H1 (cell line): ENCODE data around the gene NDNF. TPM values are rescaled to one million over a fixed set of nuclear protein-coding genes. Genes with fewer than 3 reads are reported as not detected.
A peak's percentile ranks its signal among the peaks of the same experiment; 100 is the strongest.

Experiments
- CTCF ChIA-PET: fragments of 300-600 bp; sonication (Branson Sonifier 250); formaldehyde crosslinking; loops from one replicate; lab custom pipeline; 2021; ENCODE audit not compliant: partially characterized antibody; lab: Charles Lee
- POLR2A ChIA-PET: fragments of 300-600 bp; sonication (Branson Sonifier 250); formaldehyde crosslinking; loops from one replicate; lab custom pipeline; 2021; ENCODE audit warnings: inconsistent platforms; ENCODE audit not compliant: partially characterized antibody; lab: Charles Lee
- DNase-seq, 2 experiments: peaks; one replicate each; pipeline versions ENCODE4 v3.0.0 to v3.0.0-alpha.2; 2010 to 2022; ENCODE audit warnings: low spot score in 2 of 2, low read depth in 1 of 2, mixed read lengths in 1 of 2
- FAIRE-seq: peaks from 2 replicates; lab custom pipeline; 2011; peaks lifted over from hg19 to GRCh38; lab: Jason Lieb, UNC
- H2AFZ ChIP-seq: 2 replicates; pipeline ENCODE4 v1.8.1; 2012; ENCODE audit warnings: low read length, inconsistent platforms
- H2AK5ac ChIP-seq: 2 replicates; pipeline ENCODE4 v1.6.1; 2013; ENCODE audit warnings: low read depth, low read length
- H2BK120ac ChIP-seq: replicated peaks from 2 replicates; pipeline ENCODE3; 2013; ENCODE audit warnings: low read depth, low read length, inconsistent platforms
- H2BK12ac ChIP-seq: 2 replicates; pipeline ENCODE4 v1.6.1; 2013; ENCODE audit warnings: low read depth, low read length
- H2BK15ac ChIP-seq: 2 replicates; pipeline ENCODE4 v1.6.1; 2013; ENCODE audit warnings: low read length
- H2BK20ac ChIP-seq: 2 replicates; pipeline ENCODE4 v1.6.1; 2013; ENCODE audit warnings: low read length
- H2BK5ac ChIP-seq: 2 replicates; pipeline ENCODE4 v1.6.1; 2013; ENCODE audit warnings: low read depth, low read length
- H3K14ac ChIP-seq: 2 replicates; pipeline ENCODE4 v1.6.1; 2013; ENCODE audit warnings: inconsistent platforms; ENCODE audit not compliant: insufficient read length
- H3K18ac ChIP-seq: 2 replicates; pipeline ENCODE4 v1.6.1; 2013; ENCODE audit warnings: low read length; ENCODE audit errors: extremely low read depth
- H3K23ac ChIP-seq: 2 replicates; pipeline ENCODE4 v1.6.1; 2013; ENCODE audit warnings: inconsistent platforms; ENCODE audit not compliant: insufficient read length
- H3K23me2 ChIP-seq: 2 replicates; pipeline ENCODE4 v1.6.1; 2013; ENCODE audit warnings: low read depth, low read length
- H3K27ac ChIP-seq: 2 replicates; pipeline ENCODE4 v1.6.1; 2011; ENCODE audit warnings: low read depth, low read length, inconsistent platforms
- H3K27me3 ChIP-seq, 4 experiments: replicated peaks in 1 of 4; 1 replicate in 1 of 4; 2 replicates in 3 of 4; pipeline versions ENCODE4 v1.6.1 to v1.8.1; 2011 to 2013; ENCODE audit warnings: low read length in 3 of 4, mild to moderate bottlenecking in 3 of 4, inconsistent platforms in 2 of 4, mixed read lengths in 2 of 4, moderate library complexity in 1 of 4; ENCODE audit not compliant: control insufficient read depth in 3 of 4, insufficient read depth in 3 of 4; ENCODE audit errors: extremely low read depth in 1 of 4
- H3K36me3 ChIP-seq, 4 experiments: 2 replicates each; pipeline versions ENCODE4 v1.6.1 to v1.8.1; 2011 to 2013; ENCODE audit warnings: mild to moderate bottlenecking in 4 of 4, low read length in 3 of 4, moderate library complexity in 2 of 4, control low read depth in 1 of 4, inconsistent platforms in 1 of 4; ENCODE audit not compliant: insufficient read depth in 4 of 4, control insufficient read depth in 2 of 4
- H3K4ac ChIP-seq: replicated peaks from 2 replicates; pipeline ENCODE3; 2013; ENCODE audit warnings: low read length, low read depth, mixed read lengths, inconsistent platforms; ENCODE audit not compliant: insufficient read length
- H3K4me1 ChIP-seq, 4 experiments: replicated peaks in 1 of 4; 1 replicate in 1 of 4; 2 replicates in 3 of 4; pipeline versions ENCODE4 v1.6.1 to v1.8.1; 2011 to 2013; ENCODE audit warnings: low read length in 3 of 4, inconsistent platforms in 2 of 4, mixed read lengths in 1 of 4; ENCODE audit not compliant: insufficient read depth in 4 of 4, control insufficient read depth in 3 of 4
- H3K4me2 ChIP-seq, 2 experiments: 2 replicates each; pipeline versions ENCODE4 v1.6.1 to v1.8.1; 2011 to 2013; ENCODE audit warnings: low read depth in 2 of 2, low read length in 2 of 2, control low read depth in 1 of 2, inconsistent platforms in 1 of 2, mild to moderate bottlenecking in 1 of 2; ENCODE audit not compliant: insufficient read depth in 1 of 2
- H3K4me3 ChIP-seq, 4 experiments: fragments of 200-600, 300-600 bp in 1 of 4; sonication (generic), shearing (Covaris generic), sonication (Bioruptor Twin) in 1 of 4; 2 replicates each; pipeline versions ENCODE4 v1.5.1 to v1.8.1; 2011 to 2016; ENCODE audit warnings: low read length in 4 of 4, low read depth in 3 of 4, control low read depth in 2 of 4, inconsistent platforms in 2 of 4, mild to moderate bottlenecking in 2 of 4, mixed read lengths in 1 of 4, moderate library complexity in 1 of 4; ENCODE audit not compliant: insufficient read depth in 2 of 4; ENCODE audit errors: extremely low read depth in 1 of 4
- H3K56ac ChIP-seq: replicated peaks from 2 replicates; pipeline ENCODE3; 2013; ENCODE audit warnings: low read depth, mild to moderate bottlenecking, mixed read lengths, low read length, inconsistent platforms; ENCODE audit not compliant: insufficient read length
- H3K79me1 ChIP-seq: 2 replicates; pipeline ENCODE4 v1.6.1; 2013; ENCODE audit warnings: low read depth, low read length, control low read depth
- H3K79me2 ChIP-seq, 2 experiments: 2 replicates each; pipeline versions ENCODE4 v1.6.1 to v1.8.1; 2012 to 2013; ENCODE audit warnings: low read length in 2 of 2, mild to moderate bottlenecking in 2 of 2, inconsistent platforms in 1 of 2; ENCODE audit not compliant: insufficient read depth in 2 of 2, control insufficient read depth in 1 of 2
- H3K9ac ChIP-seq, 4 experiments: replicated peaks in 1 of 4; 1 replicate in 1 of 4; 2 replicates in 3 of 4; pipeline versions ENCODE4 v1.6.1 to v1.8.1; 2011 to 2013; ENCODE audit warnings: low read depth in 3 of 4, low read length in 3 of 4, control low read depth in 2 of 4, mild to moderate bottlenecking in 2 of 4, moderate library complexity in 2 of 4, inconsistent platforms in 1 of 4; ENCODE audit errors: extremely low read depth in 1 of 4
- H3K9me3 ChIP-seq, 2 experiments: 2 replicates each; pipeline versions ENCODE4 v1.6.1 to v1.8.1; 2012 to 2013; ENCODE audit warnings: mild to moderate bottlenecking in 2 of 2, moderate library complexity in 2 of 2, control low read depth in 1 of 2, inconsistent platforms in 1 of 2, low read depth in 1 of 2, low read length in 1 of 2, mixed read lengths in 1 of 2; ENCODE audit not compliant: insufficient read depth in 2 of 2
- H4K20me1 ChIP-seq, 2 experiments: replicated peaks in 1 of 2; 2 replicates each; pipeline versions ENCODE3 to v1.8.1; 2011 to 2013; ENCODE audit warnings: inconsistent platforms in 2 of 2, low read length in 2 of 2, mild to moderate bottlenecking in 1 of 2; ENCODE audit not compliant: insufficient read depth in 2 of 2, control insufficient read depth in 1 of 2
- H4K5ac ChIP-seq: 2 replicates; pipeline ENCODE4 v1.6.1; 2013; ENCODE audit warnings: low read length, low read depth, mixed read lengths, inconsistent platforms; ENCODE audit not compliant: insufficient read length
- H4K8ac ChIP-seq: 2 replicates; pipeline ENCODE4 v1.8.0; 2013; ENCODE audit warnings: mild to moderate bottlenecking, moderate library complexity, low read length, inconsistent platforms; ENCODE audit not compliant: insufficient read depth; ENCODE audit errors: extremely low read depth
- H4K91ac ChIP-seq: replicated peaks from 2 replicates; pipeline ENCODE3; 2013; ENCODE audit warnings: low read length, mixed read lengths, inconsistent platforms; ENCODE audit not compliant: insufficient read length
- KDM4A ChIP-seq: IDR thresholded peaks from one replicate; pipeline ENCODE4 v1.7.1; 2012; ENCODE audit warnings: low read depth, mild to moderate bottlenecking, moderate library complexity, low read length, inconsistent platforms; ENCODE audit not compliant: severe bottlenecking
- PHF8 ChIP-seq: fragments of 200-600 bp; sonication (generic); conservative IDR thresholded peaks from 2 replicates; pipeline ENCODE4 v1.7.1; 2012; ENCODE audit warnings: low read depth, mild to moderate bottlenecking, inconsistent platforms, low read length, moderate library complexity
- USF2 ChIP-seq: IDR thresholded peaks from 2 replicates; pipeline ENCODE4 v1.6.1; 2011; ENCODE audit warnings: low read length, improper control_type of control experiment
- WGBS, 2 experiments: shearing (Covaris generic) in 1 of 2; methylation state at CpG; one replicate each; pipeline versions ENCODE4 v1.1.6 to v1.1.7; 2013 to 2015; ENCODE audit warnings: low lambda C conversion rate in 2 of 2, mixed read lengths in 2 of 2, inconsistent platforms in 1 of 2, low coverage in 1 of 2, missing lambda C conversion rate in 1 of 2; ENCODE audit not compliant: insufficient replicate concordance in 2 of 2, insufficient coverage in 1 of 2, insufficient read length in 1 of 2; ENCODE audit errors: extremely low coverage in 1 of 2, missing lambda C conversion rate in 1 of 2; 5-methylcytosine and 5-hydroxymethylcytosine counted together
- polyA plus RNA-seq, 7 experiments: library from polyadenylated mRNA; depleted of rRNA in 3 of 7; stranded (reverse) in 5 of 7; unstranded in 2 of 7; fragments of >200 nt in 5 of 7; fragments of 200-250 nt in 2 of 7; gene quantifications; 1 replicate in 5 of 7; 2 replicates in 1 of 7; 4 replicates in 1 of 7; pipeline versions ENCODE4 v1.2.1 to v1.2.3, GENCODE V29; 2011 to 2013; ENCODE audit warnings: missing spikeins in 2 of 7, mixed read lengths in 2 of 7
- total RNA-seq: library from RNA; stranded (reverse); fragmentation: NEBNext Ultra II Directional; extraction: Animal tissue kit (Norgen Biotek cat#: 25700); gene quantifications from 2 replicates; pipeline ENCODE4 v1.2.1, GENCODE V29; 2021

Gene NDNF
- total and polyA plus RNA-seq, 2 of the 8 experiments (the other 6 are each of a cell fraction or from before 2014, with no cell fraction given) = 0.70 to 1.6 TPM

- Histone ChIP-seq H3K4me2 (no peak overlapping the region), H3K14ac (no peak overlapping the region), H3K27me3 (no peaks in the 10 kb centered on the region), H2BK120ac (no peak overlapping the region), H2BK12ac (no peak overlapping the region), H3K4ac (no peak overlapping the region), H4K5ac (no peak overlapping the region), H3K23ac (no peak overlapping the region), H2BK20ac (no peak overlapping the region), H3K27ac (no peak overlapping the region), H3K36me3 (no peaks in the 10 kb centered on the region), H3K4me3 (no peak overlapping the region), H3K23me2 (no peaks in the 10 kb centered on the region), H4K20me1 (no peaks in the 10 kb centered on the region), H2AK5ac (no peak overlapping the region), H3K18ac (no peak overlapping the region), H2BK15ac (no peak overlapping the region), H3K9me3 (no peaks in the 10 kb centered on the region), H3K79me2 (no peaks in the 10 kb centered on the region), H2BK5ac (no peak overlapping the region), H4K8ac (no peak overlapping the region), H3K79me1 (no peaks in the 10 kb centered on the region), H3K56ac (no peak overlapping the region), H3K9ac (no peak overlapping the region), H4K91ac (no peak overlapping the region), H2AFZ (0 out of 2 replicates have a peak overlapping the region, but pooled peaks have one; percentile 45), H3K4me1 (peaks cover 0 to 2% (median 0%) of the 10 kb centered on the region in 4 experiments; a peak in 1 of 7 replicates)
- ChIA-PET CTCF (interaction anchor here (0.6 to 0.9 kb wide), 2 partner anchors 54 to 891 kb away, joined by 3 read pairs; no protein-coding TSS in a partner anchor), POLR2A (no interaction called here)
- DNase-seq (no peak), FAIRE-seq (no peak)
- 88% methylated on average over 6 of the region's 6 CpGs; no CpG with 5 or more reads in 1 of the 2 experiments for WGBS, 2 experiments
- TF ChIP-seq USF2 (no peak), PHF8 (no peak), KDM4A (no peak)
Observed at GRCh38 chr4:121016611-121017010, 55.7 kb downstream of the NDNF start.
